ENCODE data around the gene SH3BGRL2.
"Not testable (repeated sequence)": the region's sequence is repeated elsewhere in the genome, so short reads cannot be mapped to it uniquely, and the experiment has no call there.

The SH3BGRL2 gene

GRCh38 chr6:79676785-79677736 is 45.9 kb downstream of the SH3BGRL2 start:
- Histone ChIP-seq H3K27ac (replicated peaks) (no peak overlapping the region), H3K27me3 (ENCODE audit: insufficient read depth, poor library complexity, severe bottlenecking) (no peaks in the 10 kb centered on the region), H3K4me3 (replicated peaks; ENCODE audit: insufficient read depth, low read length) (no peak overlapping the region)
- no peak for DNase-seq (ENCODE audit: low read depth in 1 of 2, low spot score in 1 of 2)
- TF ChIP-seq SPI1 (IDR thresholded peaks at IDR 0.05; ENCODE audit: borderline replicate concordance, low read depth) (no peak), POLR2AphosphoS5 (IDR thresholded peaks at IDR 0.05; ENCODE audit: low read depth) (no peak), CTCF (IDR thresholded peaks at IDR 0.05; ENCODE audit: insufficient read depth, low read length) (no peak), GABPA (IDR thresholded peaks at IDR 0.05; ENCODE audit: low read depth) (no peak), REST (IDR thresholded peaks at IDR 0.05; ENCODE audit: insufficient replicate concordance, low read depth) (no peak)

- DNase-seq (ENCODE audit: low read depth in 1 of 2, low spot score in 1 of 2); H3K27ac ChIP-seq (replicated peaks); H3K27me3 ChIP-seq (ENCODE audit: insufficient read depth, poor library complexity, severe bottlenecking); H3K4me3 ChIP-seq (replicated peaks; ENCODE audit: insufficient read depth, low read length): not testable (repeated sequence)
Observed at GRCh38 chr6:79682682-79683081, 51.6 kb downstream of the SH3BGRL2 start.

- TF ChIP-seq CTCF (IDR thresholded peaks at IDR 0.05; ENCODE audit: insufficient read depth, low read length): no peak
- no peak for TF ChIP-seq POLR2AphosphoS5 (IDR thresholded peaks at IDR 0.05; ENCODE audit: low read depth)
- TF ChIP-seq GABPA (IDR thresholded peaks at IDR 0.05; ENCODE audit: low read depth): no peak
- no peak for TF ChIP-seq REST (IDR thresholded peaks at IDR 0.05; ENCODE audit: insufficient replicate concordance, low read depth)
- TF ChIP-seq SPI1 (IDR thresholded peaks at IDR 0.05; ENCODE audit: borderline replicate concordance, low read depth): no peak
- no peak for DNase-seq (ENCODE audit: low read depth in 1 of 2, low spot score in 1 of 2)
- no peak overlapping the region for H3K4me3 ChIP-seq (replicated peaks; ENCODE audit: insufficient read depth, low read length)
- no peak overlapping the region for H3K27ac ChIP-seq (replicated peaks)
- no peaks in the 10 kb centered on the region for H3K27me3 ChIP-seq (ENCODE audit: insufficient read depth, poor library complexity, severe bottlenecking)
Observed at GRCh38 chr6:79684876-79685275, 53.7 kb downstream of the SH3BGRL2 start.

GRCh38 chr6:79686707-79687309 is 55.7 kb downstream of the SH3BGRL2 start:
- TF ChIP-seq POLR2AphosphoS5 (IDR thresholded peaks at IDR 0.05; ENCODE audit: low read depth): no peak
- TF ChIP-seq REST (IDR thresholded peaks at IDR 0.05; ENCODE audit: insufficient replicate concordance, low read depth): no peak
- no peak for TF ChIP-seq CTCF (IDR thresholded peaks at IDR 0.05; ENCODE audit: insufficient read depth, low read length)
- TF ChIP-seq GABPA (IDR thresholded peaks at IDR 0.05; ENCODE audit: low read depth): no peak
- TF ChIP-seq SPI1 (IDR thresholded peaks at IDR 0.05; ENCODE audit: borderline replicate concordance, low read depth): no peak

More at GRCh38 chr6:79686707-79687309, 55.7 kb downstream of the SH3BGRL2 start:
- DNase-seq (ENCODE audit: low read depth in 1 of 2, low spot score in 1 of 2): no peak
- no peak overlapping the region for H3K27ac ChIP-seq (replicated peaks)
- no peaks in the 10 kb centered on the region for H3K27me3 ChIP-seq (ENCODE audit: insufficient read depth, poor library complexity, severe bottlenecking)
- H3K4me3 ChIP-seq (replicated peaks; ENCODE audit: insufficient read depth, low read length): no peak overlapping the region
